HG03565 (cell line): ENCODE results near the gene GCH1.

Source experiments
- ATAC-seq: cut with Tn5 transposase; IDR thresholded peaks from one replicate; pipeline ENCODE4 v1.9.1; 2021; ENCODE audit warnings: mild to moderate bottlenecking, moderate library complexity; ENCODE audit not compliant: unreplicated experiment

The GCH1 gene

DNA sequence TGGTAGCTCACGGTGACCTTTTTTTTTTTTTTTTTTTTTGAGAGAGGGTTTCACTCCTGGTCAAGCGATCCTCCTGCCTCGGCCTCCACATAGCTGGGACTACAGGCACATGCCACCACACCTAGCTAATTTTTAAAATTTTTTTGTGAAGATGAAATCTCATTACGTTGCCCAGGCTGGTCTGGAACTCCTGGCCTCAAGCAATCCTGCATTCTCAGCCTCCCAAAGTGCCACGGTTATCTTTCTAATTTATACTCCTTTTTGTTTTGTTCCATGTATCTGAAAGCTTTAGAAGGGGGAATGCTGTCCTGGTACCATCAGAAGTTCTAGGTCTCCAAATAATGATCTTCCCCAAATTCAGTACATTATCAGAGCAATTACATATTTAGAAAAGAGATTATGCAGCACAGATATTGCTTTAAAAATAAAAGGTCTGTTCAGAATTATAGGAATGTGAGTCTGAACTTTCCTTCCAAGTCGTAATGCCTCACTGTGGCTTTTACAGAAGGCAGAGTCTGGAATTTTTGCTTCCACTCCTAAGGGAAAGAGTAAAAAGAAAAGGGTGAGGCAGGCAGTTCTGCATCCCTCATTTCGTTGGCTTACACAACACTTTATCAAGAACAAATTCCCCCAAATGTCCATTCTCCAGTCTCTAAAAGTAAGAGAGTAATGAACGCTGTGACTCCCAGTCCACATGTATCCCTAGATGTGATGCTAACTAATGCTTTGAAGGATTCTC is 73.0 kb downstream of the GCH1 start:
- no peak for ATAC-seq

GRCh38 chr14:54828037-54828436 is 74.6 kb downstream of the GCH1 start:
- no peak for ATAC-seq

DNA sequence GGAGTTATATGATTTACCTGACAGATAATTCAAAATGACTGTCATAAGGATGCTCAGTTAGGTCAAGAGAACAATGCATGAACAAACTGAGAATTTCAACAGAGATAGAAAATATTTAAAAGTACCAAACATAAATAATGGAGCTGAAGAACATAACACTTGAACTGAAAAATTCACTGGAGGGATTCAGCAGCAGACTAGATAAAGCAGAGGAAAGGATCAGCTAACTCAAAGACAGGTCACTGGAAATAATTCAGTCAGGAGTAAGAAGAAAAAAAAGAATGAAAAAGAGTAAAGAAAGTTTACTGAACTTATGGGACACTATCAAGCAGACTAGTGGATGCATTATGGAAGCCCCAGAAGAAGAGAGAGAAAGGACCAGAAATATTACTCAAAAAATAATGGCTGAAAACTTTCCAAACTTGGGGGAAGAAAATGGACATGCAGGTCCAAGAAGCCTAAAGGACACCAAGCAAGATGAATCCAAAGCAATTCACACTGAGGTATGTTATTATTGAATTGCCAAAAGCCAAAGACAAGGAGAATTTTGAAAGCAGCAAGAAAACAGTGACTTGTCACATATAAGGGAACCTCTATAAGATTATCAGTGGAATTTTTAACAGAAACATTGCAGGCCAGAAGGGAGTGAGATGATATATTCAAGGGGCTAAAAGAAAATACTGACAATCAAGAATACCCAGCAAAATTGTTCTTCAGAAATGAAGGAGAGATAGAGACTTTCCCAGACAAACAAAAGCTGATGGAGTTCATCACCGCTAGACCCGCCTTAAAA is 78.7 kb downstream of the GCH1 start:
- no peak for ATAC-seq

GRCh38 chr14:54822685-54823084 is 79.9 kb downstream of the GCH1 start:
- ATAC-seq: no peak

GRCh38 chr14:54818201-54819133 is 84.2 kb downstream of the GCH1 start:
- no peak for ATAC-seq

DNA sequence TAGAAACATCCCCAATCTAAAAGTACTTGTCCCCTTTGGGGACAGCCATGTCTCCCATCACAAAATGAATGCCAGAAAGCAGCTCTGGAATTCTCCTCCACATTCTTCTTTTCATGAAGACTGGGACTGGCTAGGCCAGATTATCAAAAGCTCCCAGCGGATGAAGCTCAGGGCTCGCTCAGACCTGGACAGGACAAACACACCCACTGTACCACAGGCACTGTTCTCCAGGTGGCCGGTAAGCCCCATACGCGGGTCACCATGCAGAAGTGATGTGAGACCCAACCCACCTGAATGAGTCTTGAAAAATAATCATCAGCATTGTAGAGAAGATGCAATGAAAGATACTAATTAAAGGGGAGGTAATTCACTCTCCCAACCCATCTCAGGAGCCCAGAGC is 85.1 kb downstream of the GCH1 start:
- ATAC-seq: no peak

GRCh38 chr14:54816450-54816849 is 86.2 kb downstream of the GCH1 start:
- ATAC-seq: no peak

DNA sequence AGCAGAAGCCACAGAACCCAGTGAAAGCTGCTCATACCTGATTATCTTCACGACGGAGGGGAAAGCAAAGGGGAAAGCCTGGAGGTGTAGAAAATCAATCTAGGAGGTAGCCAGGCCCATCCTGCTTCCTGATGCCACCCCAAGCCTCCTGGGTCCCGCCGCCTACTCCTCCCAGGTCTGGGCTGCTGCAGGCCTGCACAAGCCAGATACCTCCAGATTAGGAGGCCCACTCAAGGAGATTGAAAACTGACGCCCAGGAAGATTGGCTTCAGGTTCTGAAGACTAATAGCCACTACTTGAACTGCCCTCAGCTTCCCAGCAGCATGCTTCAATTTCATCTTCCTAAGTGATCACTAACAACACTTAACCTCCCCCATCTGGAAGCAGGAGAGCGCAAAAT is 87.1 kb downstream of the GCH1 start:
- no peak for ATAC-seq

DNA sequence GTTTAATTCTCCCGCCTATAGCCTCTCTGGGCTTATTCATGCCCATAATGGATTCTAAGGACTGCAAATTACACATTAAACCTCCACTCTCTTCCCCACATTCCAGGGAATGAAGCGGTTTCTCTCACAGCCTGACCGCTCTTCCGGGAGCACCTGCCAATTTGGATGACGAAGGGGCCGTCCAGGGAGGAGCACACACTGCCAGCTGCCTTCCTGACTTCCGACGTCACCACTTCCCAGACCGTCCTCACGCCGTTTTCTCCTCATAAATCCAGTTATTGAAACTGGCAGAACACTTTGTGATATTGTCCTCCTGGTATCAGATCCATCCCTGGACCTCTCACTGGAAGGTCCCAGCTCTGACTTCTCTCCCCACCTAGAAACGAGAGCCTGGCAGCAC is 87.6 kb downstream of the GCH1 start:
- no peak for ATAC-seq

DNA sequence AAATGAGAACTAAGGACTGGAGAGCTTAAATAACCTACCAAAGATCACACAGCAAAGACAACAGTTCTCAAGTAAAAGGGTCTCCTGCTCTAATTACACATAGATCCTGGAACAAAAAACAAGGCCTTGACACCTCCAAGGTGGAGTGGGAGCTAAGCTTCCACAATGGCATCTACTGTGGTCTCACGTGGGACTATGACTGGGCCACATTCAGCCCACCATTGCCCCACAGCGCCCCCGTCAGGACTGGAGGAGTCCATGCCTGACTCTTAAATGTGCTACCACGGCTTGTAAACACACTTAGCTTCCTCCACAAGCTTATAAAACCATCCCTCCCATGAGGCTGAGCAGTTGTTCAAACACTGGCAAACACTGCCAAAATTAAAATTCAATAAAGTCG is 88.5 kb downstream of the GCH1 start:
- no peak for ATAC-seq

GRCh38 chr14:54813081-54813480 is 89.5 kb downstream of the GCH1 start:
- ATAC-seq: no peak

DNA sequence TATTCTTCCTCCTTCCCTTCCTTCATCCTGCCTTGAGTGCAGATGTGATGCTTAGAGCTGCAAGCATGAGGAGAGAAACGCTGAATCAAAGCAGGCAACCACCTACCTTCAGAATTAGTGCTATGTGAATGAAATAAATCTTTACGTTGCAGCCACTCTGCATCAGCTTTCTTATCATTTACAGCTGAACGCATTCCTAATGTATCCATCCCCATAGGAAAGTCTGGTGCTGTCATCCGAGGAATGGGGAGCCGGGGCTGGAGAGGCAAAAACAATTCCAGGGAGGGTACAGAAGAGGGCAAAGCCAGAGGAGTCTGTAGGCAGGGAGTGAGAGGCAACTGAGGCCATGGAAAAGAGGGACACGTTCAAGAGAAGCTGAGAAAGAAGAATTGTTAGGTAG is 90.0 kb downstream of the GCH1 start:
- ATAC-seq: no peak

DNA sequence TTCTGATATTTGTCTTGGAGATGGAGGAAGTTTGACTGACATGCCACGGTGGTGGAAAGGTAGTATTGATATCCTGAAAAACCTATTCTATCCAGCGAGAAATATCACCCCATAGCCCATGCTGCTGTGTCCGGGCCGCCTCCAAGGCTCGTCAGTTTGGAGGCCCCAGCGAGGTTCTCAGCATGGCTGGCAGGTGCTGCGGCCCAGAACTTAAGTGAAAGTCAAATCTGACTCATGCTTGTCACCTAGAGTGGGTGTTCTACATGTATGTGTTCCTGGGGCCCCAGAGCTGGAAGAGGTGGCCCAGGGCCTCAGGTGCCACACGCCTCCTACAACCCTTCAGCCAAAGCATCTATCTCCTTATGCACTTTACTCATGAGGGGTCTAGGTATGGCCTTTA is 92.9 kb downstream of the GCH1 start:
- ATAC-seq: no peak

DNA sequence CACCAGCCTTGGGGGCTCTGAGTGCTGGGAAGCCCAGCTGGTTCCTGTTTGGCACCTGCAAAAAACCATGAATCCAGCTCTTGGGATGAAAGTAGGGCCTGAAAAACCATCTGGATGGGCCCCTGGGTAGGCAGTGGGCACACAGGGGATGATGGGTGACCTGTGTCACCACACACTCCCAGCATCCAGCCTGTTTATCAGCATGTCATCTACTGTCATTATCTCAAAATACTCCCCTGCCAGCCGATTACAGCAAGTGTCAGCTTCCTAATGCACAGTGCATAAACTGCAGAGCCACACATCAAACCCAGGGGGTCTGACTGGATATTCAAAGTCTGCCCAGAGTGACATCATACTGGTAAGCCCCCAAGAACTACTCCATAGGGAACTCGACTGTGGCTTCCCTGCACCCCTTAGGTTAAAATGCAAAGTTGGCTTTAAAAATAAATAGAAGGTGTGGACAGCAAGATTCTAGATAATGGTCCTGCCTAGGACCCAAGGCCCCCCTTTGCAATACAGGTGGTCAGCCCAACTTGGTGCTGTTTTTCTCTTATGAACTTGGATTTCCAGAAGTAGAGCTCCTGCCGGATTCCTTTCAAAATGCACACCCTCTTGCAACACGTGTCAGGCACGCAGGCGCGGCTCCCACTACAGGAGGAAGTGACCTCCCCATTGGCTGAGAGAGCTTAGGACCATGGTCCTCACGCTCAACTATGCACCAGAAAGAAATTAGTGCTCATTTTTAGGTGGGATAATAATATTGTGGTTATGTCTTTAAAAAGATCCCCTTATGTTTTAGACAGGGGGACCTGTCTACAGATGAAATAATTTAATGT is 94.1 kb downstream of the GCH1 start:
- ATAC-seq: no peak

DNA sequence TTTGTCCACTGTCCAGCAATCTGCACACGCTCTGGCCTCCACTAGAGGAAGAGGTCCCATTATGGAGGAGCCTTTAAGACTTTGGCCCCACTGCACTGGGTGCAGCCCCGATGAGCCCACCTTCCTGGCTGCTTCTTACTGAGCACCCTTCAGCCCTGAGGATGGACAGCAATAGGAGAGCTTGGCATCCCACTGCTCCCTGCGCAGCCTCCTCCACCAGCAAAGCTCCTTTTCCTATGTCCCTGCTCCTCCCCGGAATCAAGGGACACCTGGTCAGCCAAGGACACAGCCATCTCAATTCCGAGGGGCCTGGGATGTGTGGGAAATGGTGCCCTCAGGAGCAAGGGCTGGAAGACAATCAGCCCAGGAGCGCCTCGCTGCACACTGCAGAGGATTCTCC is 94.7 kb downstream of the GCH1 start:
- ATAC-seq: no peak

- no peak for ATAC-seq
Measured at GRCh38 chr14:54807428-54807827, 95.2 kb downstream of the GCH1 start.

GRCh38 chr14:54806616-54807015 is 96.0 kb downstream of the GCH1 start:
- ATAC-seq: no peak

- ATAC-seq: peak; percentile 60
Measured at GRCh38 chr14:54805445-54806322, 96.9 kb downstream of the GCH1 start.

GRCh38 chr14:54805070-54805444 is 97.6 kb downstream of the GCH1 start:
- no peak for ATAC-seq
